ENCODE results near the gene KLF3. TPM values are rescaled to one million over a fixed set of nuclear protein-coding genes. Genes with fewer than 3 reads are reported as not detected.
A peak's percentile ranks its signal among the peaks of the same experiment; 100 is the strongest.

KLF3 gene
- total and polyA plus RNA-seq, 2 of the 8 experiments (the other 6 are each of a cell fraction or from before 2014, with no cell fraction given): 8.0 to 14.9 TPM

DNA sequence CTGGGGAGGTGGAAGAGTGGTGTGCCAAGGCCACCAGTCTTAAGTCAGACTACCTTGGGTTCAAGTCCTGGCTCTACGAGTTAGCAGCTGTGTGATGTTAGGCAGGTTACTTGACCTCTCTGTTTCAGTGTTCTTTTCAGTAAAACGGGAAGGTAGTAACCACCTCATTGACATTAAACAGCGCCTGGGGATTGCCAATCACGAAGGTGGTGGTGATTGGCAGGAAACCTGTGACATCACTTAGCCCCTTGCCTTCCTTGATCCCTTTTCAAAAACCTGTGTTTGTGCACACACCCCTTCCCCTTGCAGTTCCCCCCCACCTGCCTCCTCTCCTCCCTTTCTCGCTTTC, 7.6 kb downstream of the KLF3 start:
- Histone ChIP-seq H3K4me2 (ENCODE audit: insufficient read depth in 1 of 2, low read depth in 2 of 2, low read length in 2 of 2) (peak overlapping the region in 1 of 2 experiments; percentile 9; a peak in 1 of 4 replicates), H2BK12ac (ENCODE audit: low read depth, low read length) (no peak overlapping the region), H3K36me3 (ENCODE audit: control insufficient read depth in 2 of 4, insufficient read depth in 4 of 4, low read length in 3 of 4) (no peaks in the 10 kb centered on the region), H2BK20ac (ENCODE audit: low read length) (no peak overlapping the region), H3K79me2 (ENCODE audit: control insufficient read depth in 1 of 2, insufficient read depth in 2 of 2, low read length in 2 of 2) (peaks cover 3 to 90% of the 10 kb centered on the region in 2 experiments; a peak in 2 of 4 replicates), H3K27ac (ENCODE audit: low read depth, low read length) (no peak overlapping the region), H2BK120ac (replicated peaks; ENCODE audit: low read depth, low read length) (no peak overlapping the region), H3K23ac (ENCODE audit: insufficient read length) (no peak overlapping the region), H3K27me3 (replicated peaks in 1 of 4; ENCODE audit: control insufficient read depth in 3 of 4, extremely low read depth in 1 of 4, insufficient read depth in 3 of 4, low read length in 3 of 4) (no peaks in the 10 kb centered on the region), H2AFZ (ENCODE audit: low read length) (no peak overlapping the region), H3K9me3 (ENCODE audit: insufficient read depth in 2 of 2, low read depth in 1 of 2, low read length in 1 of 2) (no peaks in the 10 kb centered on the region), H3K4ac (replicated peaks; ENCODE audit: insufficient read length, low read depth, low read length) (no peak overlapping the region), H3K4me3 (ENCODE audit: extremely low read depth in 1 of 4, insufficient read depth in 2 of 4, low read depth in 3 of 4, low read length in 4 of 4) (no peak overlapping the region), H4K20me1 (replicated peaks in 1 of 2; ENCODE audit: control insufficient read depth in 1 of 2, insufficient read depth in 2 of 2, low read length in 2 of 2) (peaks cover 0 to 9% of the 10 kb centered on the region in 2 experiments), H4K8ac (ENCODE audit: extremely low read depth, insufficient read depth, low read length) (no peak overlapping the region), H3K4me1 (replicated peaks in 1 of 4; ENCODE audit: control insufficient read depth in 3 of 4, insufficient read depth in 4 of 4, low read length in 3 of 4) (peaks cover 25 to 52% (median 32%) of the 10 kb centered on the region in 4 experiments), H2AK5ac (ENCODE audit: low read depth, low read length) (0 out of 2 replicates have a peak overlapping the region, but pooled peaks have one; percentile 43), H3K18ac (ENCODE audit: extremely low read depth, low read length) (no peak overlapping the region), H2BK15ac (ENCODE audit: low read length) (no peak overlapping the region), H4K91ac (replicated peaks; ENCODE audit: insufficient read length, low read length) (no peak overlapping the region), H3K14ac (ENCODE audit: insufficient read length) (no peak overlapping the region), H3K23me2 (ENCODE audit: low read depth, low read length) (no peaks in the 10 kb centered on the region), H3K79me1 (ENCODE audit: low read depth, low read length) (peaks cover 13% of the 10 kb centered on the region), H3K56ac (replicated peaks; ENCODE audit: insufficient read length, low read depth, low read length) (no peak overlapping the region), H3K9ac (replicated peaks in 1 of 4; ENCODE audit: extremely low read depth in 1 of 4, low read depth in 3 of 4, low read length in 3 of 4) (no peak overlapping the region), H2BK5ac (ENCODE audit: low read depth, low read length) (no peak overlapping the region; the same call in 1 of the 2 replicates), H4K5ac (ENCODE audit: insufficient read length, low read depth, low read length) (no peak overlapping the region)
- peak in 1 of 2 experiments; percentile 31; a peak in 1 of 4 replicates for TF ChIP-seq HDAC2 (IDR thresholded peaks at IDR 0.05; ENCODE audit: borderline replicate concordance in 1 of 2, low read depth in 2 of 2, low read length in 2 of 2)
- TF ChIP-seq PHF8 (conservative IDR thresholded peaks at IDR 0.05; ENCODE audit: low read depth, low read length): no peak
- no peak for TF ChIP-seq EGR1 (IDR thresholded peaks at IDR 0.05; ENCODE audit: borderline replicate concordance, low read depth, low read length)
- peak; percentile 89; the same call in 1 of the 2 replicates for TF ChIP-seq KDM1A (IDR thresholded peaks at IDR 0.05; ENCODE audit: borderline replicate concordance, low read length)
- TF ChIP-seq HDAC6 (IDR thresholded peaks at IDR 0.05; ENCODE audit: low read depth, low read length): no peak
- TF ChIP-seq JUND (IDR thresholded peaks at IDR 0.05; ENCODE audit: low read length): no peak
- WGBS, 2 experiments (ENCODE audit: extremely low coverage in 1 of 2, insufficient coverage in 1 of 2, insufficient read length in 1 of 2, insufficient replicate concordance in 2 of 2, low coverage in 1 of 2, low lambda C conversion rate in 2 of 2, missing lambda C conversion rate in 1 of 2): 76% methylated on average over 5 of the region's 5 CpGs; no CpG with 5 or more reads in 1 of the 2 experiments
- POLR2A ChIA-PET (ENCODE audit: partially characterized antibody): interaction anchor here (0.8 kb wide), 1 partner anchor 8 kb away, joined by 3 read pairs; no protein-coding TSS in a partner anchor
- CTCF ChIA-PET (ENCODE audit: partially characterized antibody): interaction anchor here (1.2 to 2.7 kb wide), 2 partner anchors 20 to 352 kb away, joined by 4 to 8 read pairs; no protein-coding TSS in a partner anchor
- no peak for DNase-seq (ENCODE audit: low read depth in 1 of 2, low spot score in 2 of 2)
- FAIRE-seq: no peak
